HepG2 (cell line): Measurements from ENCODE around the gene CCDC158. TPM values are rescaled to one million over a fixed set of nuclear protein-coding genes. Genes with fewer than 3 reads are reported as not detected.
A peak's percentile ranks its signal among the peaks of the same experiment; 100 is the strongest.

Experiments used
- ATAC-seq: fragments of 200-7000 bp; cut with Tn5 transposase; 3 replicates; pipeline ENCODE4 v1.9.1; 2020; ENCODE audit warnings: mild to moderate bottlenecking, moderate library complexity
- BruUV-seq: library from RNA; stranded (reverse); fragments of 400-500 nt; replicated peaks from 2 replicates; lab custom pipeline; 2021; lab: Mats Ljungman, UMichigan
- CTCF ChIA-PET: fragments of 300-600 bp; formaldehyde crosslinking; extraction: SDS; loops from one replicate; lab custom pipeline; 2021; ENCODE audit warnings: low total read pairs, inconsistent platforms, low intra/inter-chr PET ratio; lab: Yijun Ruan, JAX
- POLR2A ChIA-PET: fragments of 350-600 bp; sonication (Branson Sonifier 250); formaldehyde crosslinking; loops from one replicate; lab custom pipeline; 2020; ENCODE audit warnings: antibody characterized with exemption, inconsistent platforms; lab: Yijun Ruan, JAX
- DNase-seq: peaks from one replicate; pipeline ENCODE4 v3.0.0-alpha.2; 2015; ENCODE audit warnings: low spot score
- FAIRE-seq: peaks from 3 replicates; lab custom pipeline; 2011; peaks lifted over from hg19 to GRCh38; lab: Jason Lieb, UNC
- H2AFZ ChIP-seq: one replicate; pipeline ENCODE4 v1.6.1; 2011; ENCODE audit warnings: low read length, inconsistent platforms
- H3K27ac ChIP-seq: fragments of 300-600 bp; 3 replicates; pipeline ENCODE4 v1.8.0; 2011; ENCODE audit warnings: mixed run types, mild to moderate bottlenecking, mixed read lengths, low read length, inconsistent platforms; ENCODE audit not compliant: insufficient read depth; ENCODE audit errors: extremely low read length
- H3K27me3 ChIP-seq, 2 experiments: fragments of 200-600 bp in 1 of 2; 2 replicates in 1 of 2; 3 replicates in 1 of 2; pipeline versions ENCODE4 v1.6.0 to v1.8.0; 2011; ENCODE audit warnings: low read length in 2 of 2, mild to moderate bottlenecking in 2 of 2, moderate library complexity in 2 of 2, inconsistent platforms in 1 of 2; ENCODE audit not compliant: insufficient read depth in 2 of 2, control insufficient read depth in 1 of 2
- H3K36me3 ChIP-seq, 2 experiments: fragments of 200-600 bp in 1 of 2; replicated peaks in 1 of 2; 2 replicates in 1 of 2; 3 replicates in 1 of 2; pipeline versions ENCODE4 v1.5.1 to v1.8.0; 2011; ENCODE audit warnings: low read length in 2 of 2, inconsistent platforms in 1 of 2; ENCODE audit not compliant: insufficient read depth in 2 of 2, control insufficient read depth in 1 of 2
- H3K4me1 ChIP-seq: 2 replicates; pipeline ENCODE4 v1.5.1; 2012; ENCODE audit warnings: low read length, inconsistent platforms; ENCODE audit not compliant: insufficient read depth
- H3K4me2 ChIP-seq: 2 replicates; pipeline ENCODE4 v1.6.0; 2011; ENCODE audit warnings: low read depth, low read length, inconsistent platforms
- H3K4me3 ChIP-seq, 3 experiments: fragments of 200-600 bp in 1 of 3; sonication (generic), shearing (Covaris generic) in 1 of 3; replicated peaks in 1 of 3; 2 replicates each; pipeline ENCODE4 v1.5.1; 2011 to 2016; ENCODE audit warnings: low read length in 3 of 3, inconsistent platforms in 2 of 3, low read depth in 2 of 3, mild to moderate bottlenecking in 2 of 3, control low read depth in 1 of 3, mixed read lengths in 1 of 3; ENCODE audit not compliant: insufficient read depth in 1 of 3
- H3K79me2 ChIP-seq: one replicate; pipeline ENCODE4 v1.6.1; 2011; ENCODE audit warnings: low read length, inconsistent platforms; ENCODE audit not compliant: insufficient read depth
- H3K9ac ChIP-seq: 2 replicates; pipeline ENCODE4 v1.6.0; 2011; ENCODE audit warnings: mild to moderate bottlenecking, low read depth, low read length, inconsistent platforms; ENCODE audit not compliant: insufficient read depth
- H3K9me3 ChIP-seq: 2 replicates; pipeline ENCODE4 v1.5.1; 2012; ENCODE audit warnings: mild to moderate bottlenecking, low read length
- H4K20me1 ChIP-seq: 2 replicates; pipeline ENCODE4 v1.6.0; 2011; ENCODE audit warnings: inconsistent platforms, mild to moderate bottlenecking, low read length, moderate library complexity; ENCODE audit not compliant: insufficient read depth
- BCL3 ChIP-seq: sonication (generic); formaldehyde crosslinking; IDR thresholded peaks from 2 replicates; pipeline ENCODE4 v1.5.1; 2020; ENCODE audit warnings: mild to moderate bottlenecking, missing genetic modification reagents, moderate library complexity
- DPF2 ChIP-seq: sonication (generic); formaldehyde crosslinking; IDR thresholded peaks from 2 replicates; pipeline ENCODE4 v1.4.0; 2020; ENCODE audit warnings: mild to moderate bottlenecking, low read depth, missing genetic modification reagents, borderline replicate concordance
- MEF2D ChIP-seq: sonication (generic); formaldehyde crosslinking; IDR thresholded peaks from 2 replicates; pipeline ENCODE4 v1.5.1; 2020; ENCODE audit warnings: mild to moderate bottlenecking, missing genetic modification reagents
- NR1H2 ChIP-seq: sonication (generic); formaldehyde crosslinking; IDR thresholded peaks from 2 replicates; pipeline ENCODE4 v1.8.1; 2022; ENCODE audit warnings: low read depth, missing genetic modification reagents, borderline replicate concordance
- SCMH1 ChIP-seq: sonication (generic); formaldehyde crosslinking; IDR thresholded peaks from 2 replicates; pipeline ENCODE4 v1.9.0; 2021; ENCODE audit warnings: missing genetic modification reagents, mild to moderate bottlenecking, borderline replicate concordance
- SMAD9 ChIP-seq: sonication (generic); formaldehyde crosslinking; IDR thresholded peaks from 2 replicates; pipeline ENCODE4 v1.5.1; 2020; ENCODE audit warnings: mild to moderate bottlenecking, missing genetic modification reagents
- SP1 ChIP-seq, 2 experiments: fragments of 450-650 bp in 1 of 2; sonication (generic) in 1 of 2; formaldehyde crosslinking in 1 of 2; IDR thresholded peaks; 2 replicates each; pipeline versions ENCODE4 v1.4.0 to v1.6.1; 2016 to 2020; ENCODE audit warnings: missing genetic modification reagents in 1 of 2
- ZNF12 ChIP-seq: sonication (generic); formaldehyde crosslinking; IDR thresholded peaks from 2 replicates; pipeline ENCODE4 v1.5.0; 2020; ENCODE audit warnings: missing genetic modification reagents
- ZNF234 ChIP-seq: sonication (generic); formaldehyde crosslinking; conservative IDR thresholded peaks from 2 replicates; pipeline ENCODE4 v1.5.1; 2020; ENCODE audit warnings: mild to moderate bottlenecking, missing genetic modification reagents
- ZNF441 ChIP-seq: sonication (generic); formaldehyde crosslinking; IDR thresholded peaks from 2 replicates; pipeline ENCODE4 v1.7.0; 2021; ENCODE audit warnings: missing genetic modification reagents, borderline replicate concordance
- ZNF598 ChIP-seq: sonication (generic); formaldehyde crosslinking; IDR thresholded peaks from 2 replicates; pipeline ENCODE4 v1.5.1; 2020; ENCODE audit warnings: mild to moderate bottlenecking, missing genetic modification reagents, borderline replicate concordance
- WGBS: methylation state at CpG from one replicate; pipeline ENCODE4 v1.1.6; 2017; ENCODE audit warnings: low lambda C conversion rate; 5-methylcytosine and 5-hydroxymethylcytosine counted together
- in situ Hi-C: cut with HindIII; loops from 2 replicates; pipeline ENCODE4 v1.10.0; 2017; ENCODE audit warnings: low pct_unique_long_range_greater_than_20kb; ENCODE audit not compliant: extremely low pct_ligation_motif_present
- intact Hi-C: fragments of 100-400 bp; cut with micrococcal nuclease; formaldehyde crosslinking; loops from one replicate; pipeline ENCODE4 v1.10.0; 2022; ENCODE audit not compliant: unreplicated experiment
- polyA plus RNA-seq, 8 experiments: library from polyadenylated mRNA; depleted of rRNA in 3 of 8; stranded (reverse) in 7 of 8; unstranded in 1 of 8; fragments of >200 nt; fragmentation: Illumina TruSeq in 4 of 8; extraction: Trizol in 4 of 8; gene quantifications; 2 replicates each; pipeline versions ENCODE4 v1.2.1 to v1.2.3, GENCODE V29; 2011 to 2016; ENCODE audit warnings: low read depth in 4 of 8, missing spikeins in 1 of 8, mixed read lengths in 1 of 8; ENCODE audit not compliant: insufficient read depth in 1 of 8
- total RNA-seq, 5 experiments: library from RNA; depleted of rRNA; stranded (reverse); fragments of >200 nt; fragmentation: Illumina TruSeq; extraction: Trizol; gene quantifications; 2 replicates each; pipeline ENCODE4 v1.2.3, GENCODE V29; 2016; ENCODE audit warnings: low read depth in 1 of 5

The CCDC158 gene
- total and polyA plus RNA-seq, 2 of the 13 experiments (the other 11 are each of a cell fraction or from before 2014, with no cell fraction given): not detected

- POLR2A ChIA-PET: interaction anchor here (0.7 kb wide), 1 partner anchor 170 kb away, joined by 4 read pairs; no protein-coding TSS in a partner anchor
- CTCF ChIA-PET: no interaction called here
- H2AFZ ChIP-seq: no peak overlapping the region
- FAIRE-seq (no peak), DNase-seq (no peak), ATAC-seq (peak; percentile 43; the same call in 2 of the 3 replicates)
- H3K79me2 ChIP-seq: no peaks in the 10 kb centered on the region
- H3K4me3 ChIP-seq: no peak overlapping the region
- no TSS peak for BruUV-seq
- in situ Hi-C loops (no loop called here), intact Hi-C loops (no loop called here)
- no peaks in the 10 kb centered on the region for H3K27me3 ChIP-seq
- H3K9me3 ChIP-seq: no peaks in the 10 kb centered on the region; the same call in 1 of the 2 replicates
- peaks cover 20% of the 10 kb centered on the region for H3K4me1 ChIP-seq
- peak overlapping the region; percentile 24 for H3K4me2 ChIP-seq
- no peak overlapping the region for H3K27ac ChIP-seq
- WGBS: 39% methylated on average over 4 of the region's 6 CpGs
- H3K36me3 ChIP-seq: no peaks in the 10 kb centered on the region
- H3K9ac ChIP-seq: no peak overlapping the region
- TF ChIP-seq SCMH1 (CRISPR knock-in tag) (no peak), NR1H2 (CRISPR knock-in tag) (no peak), ZNF12 (CRISPR knock-in tag) (no peak)
- no peaks in the 10 kb centered on the region for H4K20me1 ChIP-seq
Measured at GRCh38 chr4:76386566-76387305, 34.2 kb downstream of the CCDC158 start.

GRCh38 chr4:76385974-76386373, 35.0 kb downstream of the CCDC158 start:
- ATAC-seq (no peak), FAIRE-seq (no peak), DNase-seq (no peak)
- POLR2A ChIA-PET: no interaction called here
- in situ Hi-C loops: no loop called here
- no peaks in the 10 kb centered on the region for H3K79me2 ChIP-seq
- no TSS peak for BruUV-seq
- no peak overlapping the region for H3K9ac ChIP-seq
- peaks cover 20% of the 10 kb centered on the region for H3K4me1 ChIP-seq
- H3K27ac ChIP-seq: no peak overlapping the region
- no peaks in the 10 kb centered on the region for H4K20me1 ChIP-seq
- 85% methylated on average over 6 of the region's 6 CpGs for WGBS
- CTCF ChIA-PET: no interaction called here
- H3K9me3 ChIP-seq: no peaks in the 10 kb centered on the region; the same call in 1 of the 2 replicates
- no peaks in the 10 kb centered on the region for H3K36me3 ChIP-seq
- H3K27me3 ChIP-seq: no peaks in the 10 kb centered on the region
- intact Hi-C loops: no loop called here
- H3K4me2 ChIP-seq: no peak overlapping the region
- no peak overlapping the region for H3K4me3 ChIP-seq
- no peak overlapping the region for H2AFZ ChIP-seq
- TF ChIP-seq DPF2 (no peak), ZNF234 (CRISPR knock-in tag) (no peak), SMAD9 (CRISPR knock-in tag) (no peak), MEF2D (CRISPR knock-in tag) (no peak), ZNF441 (CRISPR knock-in tag) (no peak), SP1 (IDR thresholded peaks at IDR 0.05) (no peak), SP1 (CRISPR knock-in tag; IDR thresholded peaks at IDR 0.05) (no peak), ZNF598 (CRISPR knock-in tag) (no peak), BCL3 (CRISPR knock-in tag) (no peak)
